Parathyroid adenoma (tissue), 2 donors: ENCODE measurements around the gene JPH3.

Source experiments
- H2AFZ ChIP-seq: fragments of 300-600 bp; sonication (generic); one replicate; pipeline ENCODE4 v1.7.0; 2017; ENCODE audit warnings: antibody characterized with exemption, mild to moderate bottlenecking
- H3K27ac ChIP-seq: fragments of 300-600 bp; sonication (generic); one replicate; pipeline ENCODE4 v1.7.0; 2017
- H3K27me3 ChIP-seq: fragments of 300-600 bp; sonication (generic); one replicate; pipeline ENCODE4 v1.7.0; 2017; ENCODE audit warnings: low read length; ENCODE audit not compliant: control insufficient read depth, insufficient read depth
- H3K36me3 ChIP-seq: fragments of 300-600 bp; sonication (generic); one replicate; pipeline ENCODE4 v1.7.0; 2017; ENCODE audit warnings: low read length; ENCODE audit not compliant: control insufficient read depth, insufficient read depth
- H3K4me1 ChIP-seq: fragments of 300-600 bp; sonication (generic); one replicate; pipeline ENCODE4 v1.7.0; 2017; ENCODE audit warnings: control low read depth
- H3K4me2 ChIP-seq: fragments of 300-600 bp; sonication (generic); one replicate; pipeline ENCODE4 v1.7.0; 2017; ENCODE audit warnings: low read length
- H3K4me3 ChIP-seq: fragments of 300-600 bp; sonication (generic); one replicate; pipeline ENCODE4 v1.7.0; 2017; ENCODE audit warnings: low read depth, low read length
- H3K79me2 ChIP-seq: fragments of 300-600 bp; sonication (generic); one replicate; pipeline ENCODE4 v1.7.0; 2017; ENCODE audit warnings: control low read depth
- H3K9ac ChIP-seq: fragments of 300-600 bp; sonication (generic); one replicate; pipeline ENCODE4 v1.7.0; 2017; ENCODE audit warnings: mild to moderate bottlenecking
- H3K9me3 ChIP-seq: fragments of 300-600 bp; sonication (generic); one replicate; pipeline ENCODE4 v1.7.0; 2017; ENCODE audit warnings: low read length; ENCODE audit not compliant: control insufficient read depth
- TF ChIP-seq, protein P1 (sequence below): fragments of 300-600 bp; sonication (generic); IDR thresholded peaks from one replicate; pipeline ENCODE4 v1.7.0; 2017; ENCODE audit warnings: antibody characterized with exemption, mild to moderate bottlenecking
- donor health status: primary hyperparathyroidism.

Gene JPH3

DNA sequence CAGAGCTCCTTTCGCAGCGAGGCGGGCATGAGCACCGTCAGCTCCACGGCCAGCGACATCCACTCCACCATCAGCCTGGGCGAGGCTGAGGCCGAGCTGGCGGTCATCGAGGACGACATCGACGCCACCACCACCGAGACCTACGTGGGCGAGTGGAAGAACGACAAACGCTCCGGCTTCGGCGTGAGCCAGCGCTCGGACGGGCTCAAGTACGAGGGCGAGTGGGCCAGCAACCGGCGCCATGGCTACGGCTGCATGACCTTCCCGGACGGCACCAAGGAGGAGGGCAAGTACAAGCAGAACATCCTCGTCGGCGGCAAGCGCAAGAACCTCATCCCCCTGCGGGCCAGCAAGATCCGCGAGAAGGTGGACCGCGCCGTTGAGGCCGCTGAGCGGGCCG is 42.3 kb downstream of the JPH3 start:
- Histone ChIP-seq H3K4me1 (no peaks in the 10 kb centered on the region), H3K9me3 (no peaks in the 10 kb centered on the region), H3K36me3 (no peaks in the 10 kb centered on the region), H3K9ac (no peak overlapping the region), H2AFZ (no peak overlapping the region), H3K4me3 (no peak overlapping the region), H3K79me2 (no peaks in the 10 kb centered on the region), H3K27ac (no peak overlapping the region), H3K4me2 (no peak overlapping the region), H3K27me3 (no peaks in the 10 kb centered on the region)
- TF ChIP-seq, protein P1, sequence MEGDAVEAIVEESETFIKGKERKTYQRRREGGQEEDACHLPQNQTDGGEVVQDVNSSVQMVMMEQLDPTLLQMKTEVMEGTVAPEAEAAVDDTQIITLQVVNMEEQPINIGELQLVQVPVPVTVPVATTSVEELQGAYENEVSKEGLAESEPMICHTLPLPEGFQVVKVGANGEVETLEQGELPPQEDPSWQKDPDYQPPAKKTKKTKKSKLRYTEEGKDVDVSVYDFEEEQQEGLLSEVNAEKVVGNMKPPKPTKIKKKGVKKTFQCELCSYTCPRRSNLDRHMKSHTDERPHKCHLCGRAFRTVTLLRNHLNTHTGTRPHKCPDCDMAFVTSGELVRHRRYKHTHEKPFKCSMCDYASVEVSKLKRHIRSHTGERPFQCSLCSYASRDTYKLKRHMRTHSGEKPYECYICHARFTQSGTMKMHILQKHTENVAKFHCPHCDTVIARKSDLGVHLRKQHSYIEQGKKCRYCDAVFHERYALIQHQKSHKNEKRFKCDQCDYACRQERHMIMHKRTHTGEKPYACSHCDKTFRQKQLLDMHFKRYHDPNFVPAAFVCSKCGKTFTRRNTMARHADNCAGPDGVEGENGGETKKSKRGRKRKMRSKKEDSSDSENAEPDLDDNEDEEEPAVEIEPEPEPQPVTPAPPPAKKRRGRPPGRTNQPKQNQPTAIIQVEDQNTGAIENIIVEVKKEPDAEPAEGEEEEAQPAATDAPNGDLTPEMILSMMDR = no peak

- H2AFZ ChIP-seq = no peak overlapping the region
- H3K4me3 ChIP-seq = no peak overlapping the region
- TF ChIP-seq, protein P1 = no peak
- no peak overlapping the region for H3K4me2 ChIP-seq
- H3K4me1 ChIP-seq = no peaks in the 10 kb centered on the region
- H3K79me2 ChIP-seq = no peaks in the 10 kb centered on the region
- no peak overlapping the region for H3K27ac ChIP-seq
- H3K9ac ChIP-seq = no peak overlapping the region
- no peaks in the 10 kb centered on the region for H3K27me3 ChIP-seq
- H3K36me3 ChIP-seq = no peaks in the 10 kb centered on the region
- no peaks in the 10 kb centered on the region for H3K9me3 ChIP-seq
Measured at GRCh38 chr16:87645802-87646201, 43.5 kb downstream of the JPH3 start.

DNA sequence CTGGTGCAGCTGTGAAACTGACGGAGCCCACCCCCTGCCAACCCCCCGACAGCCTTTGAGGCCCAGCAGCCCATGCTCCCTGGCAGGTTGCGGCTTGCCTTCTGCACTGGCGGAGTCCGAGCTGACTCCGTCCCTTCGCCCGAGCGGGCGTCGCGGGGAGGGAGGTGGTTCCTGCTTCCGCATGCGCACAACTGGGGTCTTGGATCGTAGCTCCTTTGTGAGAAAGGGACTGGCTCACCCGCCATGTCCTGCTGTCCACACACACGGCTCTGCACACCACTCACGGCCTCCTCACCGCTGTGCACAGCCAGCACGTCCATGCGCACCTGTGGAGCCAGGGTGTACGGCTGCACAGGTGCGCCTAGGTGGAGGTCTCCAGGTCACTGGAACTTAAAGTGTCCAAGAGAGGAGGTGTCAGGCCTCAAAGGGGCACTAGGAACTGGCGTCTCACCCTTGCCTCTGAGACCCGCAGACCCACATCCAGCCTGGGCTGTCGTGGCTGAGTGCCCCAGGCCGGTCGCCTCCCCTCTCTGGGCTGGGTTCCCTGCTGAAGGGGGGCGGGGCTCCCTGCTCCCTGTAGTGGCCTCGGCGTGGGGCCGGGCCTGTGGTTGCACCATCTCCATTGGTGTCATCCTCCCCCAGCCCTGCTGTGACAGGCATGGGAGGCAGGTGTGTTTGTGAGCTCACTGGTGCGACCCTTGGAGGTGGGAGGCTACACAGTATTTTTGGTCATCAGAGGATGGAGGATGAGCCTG is 45.3 kb downstream of the JPH3 start:
- H3K27me3 ChIP-seq = no peaks in the 10 kb centered on the region
- no peak overlapping the region for H3K9ac ChIP-seq
- TF ChIP-seq, protein P1 = no peak
- no peaks in the 10 kb centered on the region for H3K79me2 ChIP-seq
- H3K4me1 ChIP-seq = no peaks in the 10 kb centered on the region
- H3K9me3 ChIP-seq = no peaks in the 10 kb centered on the region
- H2AFZ ChIP-seq = no peak overlapping the region
- no peak overlapping the region for H3K4me2 ChIP-seq
- no peak overlapping the region for H3K27ac ChIP-seq
- H3K4me3 ChIP-seq = no peak overlapping the region
- no peaks in the 10 kb centered on the region for H3K36me3 ChIP-seq

- Histone ChIP-seq H3K4me2 (no peak overlapping the region), H3K27ac (no peak overlapping the region), H2AFZ (no peak overlapping the region), H3K9me3 (no peaks in the 10 kb centered on the region), H3K79me2 (no peaks in the 10 kb centered on the region), H3K4me1 (no peaks in the 10 kb centered on the region), H3K4me3 (no peak overlapping the region), H3K36me3 (no peaks in the 10 kb centered on the region), H3K27me3 (no peaks in the 10 kb centered on the region), H3K9ac (no peak overlapping the region)
- TF ChIP-seq, protein P1 = no peak
Measured at GRCh38 chr16:87648236-87648635, 45.9 kb downstream of the JPH3 start.
